ENCODE measurements around the gene TTC9B.

- TF ChIP-seq, protein P1, sequence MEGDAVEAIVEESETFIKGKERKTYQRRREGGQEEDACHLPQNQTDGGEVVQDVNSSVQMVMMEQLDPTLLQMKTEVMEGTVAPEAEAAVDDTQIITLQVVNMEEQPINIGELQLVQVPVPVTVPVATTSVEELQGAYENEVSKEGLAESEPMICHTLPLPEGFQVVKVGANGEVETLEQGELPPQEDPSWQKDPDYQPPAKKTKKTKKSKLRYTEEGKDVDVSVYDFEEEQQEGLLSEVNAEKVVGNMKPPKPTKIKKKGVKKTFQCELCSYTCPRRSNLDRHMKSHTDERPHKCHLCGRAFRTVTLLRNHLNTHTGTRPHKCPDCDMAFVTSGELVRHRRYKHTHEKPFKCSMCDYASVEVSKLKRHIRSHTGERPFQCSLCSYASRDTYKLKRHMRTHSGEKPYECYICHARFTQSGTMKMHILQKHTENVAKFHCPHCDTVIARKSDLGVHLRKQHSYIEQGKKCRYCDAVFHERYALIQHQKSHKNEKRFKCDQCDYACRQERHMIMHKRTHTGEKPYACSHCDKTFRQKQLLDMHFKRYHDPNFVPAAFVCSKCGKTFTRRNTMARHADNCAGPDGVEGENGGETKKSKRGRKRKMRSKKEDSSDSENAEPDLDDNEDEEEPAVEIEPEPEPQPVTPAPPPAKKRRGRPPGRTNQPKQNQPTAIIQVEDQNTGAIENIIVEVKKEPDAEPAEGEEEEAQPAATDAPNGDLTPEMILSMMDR (IDR thresholded peaks at IDR 0.05): no peak
- no peak for TF ChIP-seq SMC3 (IDR thresholded peaks at IDR 0.05)
- TF ChIP-seq, protein P2, sequence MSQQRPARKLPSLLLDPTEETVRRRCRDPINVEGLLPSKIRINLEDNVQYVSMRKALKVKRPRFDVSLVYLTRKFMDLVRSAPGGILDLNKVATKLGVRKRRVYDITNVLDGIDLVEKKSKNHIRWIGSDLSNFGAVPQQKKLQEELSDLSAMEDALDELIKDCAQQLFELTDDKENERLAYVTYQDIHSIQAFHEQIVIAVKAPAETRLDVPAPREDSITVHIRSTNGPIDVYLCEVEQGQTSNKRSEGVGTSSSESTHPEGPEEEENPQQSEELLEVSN (IDR thresholded peaks at IDR 0.05; ENCODE audit: borderline replicate concordance, low read depth): no peak
- TF ChIP-seq POLR2A (IDR thresholded peaks at IDR 0.05; ENCODE audit: low read length): no peak
- TF ChIP-seq ZFP36 (IDR thresholded peaks at IDR 0.05; ENCODE audit: borderline replicate concordance, partially characterized antibody): no peak
- no peak for TF ChIP-seq CEBPB (IDR thresholded peaks at IDR 0.05)
- no peak for TF ChIP-seq USF2 (IDR thresholded peaks at IDR 0.05)
- TF ChIP-seq RNF2 (IDR thresholded peaks at IDR 0.05; ENCODE audit: borderline replicate concordance, low read depth): no peak
- TF ChIP-seq RCOR1 (IDR thresholded peaks at IDR 0.05; ENCODE audit: low read depth, low read length): no peak
These were observed 33.1 kb upstream of the TTC9B start for GRCh38 chr19:40251244-40251643.

Data from A549 (cell line).